Thoracic aorta (tissue), 2 donors: ENCODE data around the gene ANKZF1. TPM values are rescaled to one million over a fixed set of nuclear protein-coding genes. Genes with fewer than 3 reads are reported as not detected.
A peak's percentile ranks its signal among the peaks of the same experiment; 100 is the strongest.

Experiments used
- ATAC-seq: fragments of 150-250 bp; one replicate; pipeline ENCODE4 v1.8.0; 2017; ENCODE audit warnings: low read depth; ENCODE audit not compliant: insufficient number of reproducible peaks, low FRiP score
- DNase-seq: peaks from one replicate; pipeline ENCODE4 v3.0.0-alpha.2; 2020; ENCODE audit warnings: low spot score
- H3K27ac ChIP-seq, 2 donors: fragments of 200-600 bp; sonication (generic); 1 replicate in 1 of 2; 2 replicates in 1 of 2; pipeline ENCODE4 v1.5.1; 2016; ENCODE audit warnings: mild to moderate bottlenecking in 2 of 2, moderate library complexity in 2 of 2
- H3K27me3 ChIP-seq: fragments of 200-600 bp; sonication (generic); replicated peaks from 2 replicates; pipeline ENCODE4 v1.6.0; 2016; ENCODE audit warnings: mild to moderate bottlenecking; ENCODE audit not compliant: insufficient read depth
- H3K36me3 ChIP-seq: fragments of 200-600 bp; sonication (generic); one replicate; pipeline ENCODE4 v1.5.1; 2016
- H3K4me1 ChIP-seq, 2 donors: fragments of 200-600 bp; sonication (generic); 1 replicate in 1 of 2; 2 replicates in 1 of 2; pipeline versions ENCODE4 v1.5.1 to v1.6.0; 2016; ENCODE audit warnings: low read depth in 2 of 2, mild to moderate bottlenecking in 1 of 2; ENCODE audit not compliant: control insufficient read depth in 1 of 2
- H3K4me3 ChIP-seq: fragments of 200-600 bp; sonication (generic); 2 replicates; pipeline ENCODE4 v1.5.1; 2016; ENCODE audit warnings: mild to moderate bottlenecking
- H3K9me3 ChIP-seq: fragments of 200-600 bp; sonication (generic); 2 replicates; pipeline ENCODE4 v1.5.1; 2016
- total RNA-seq, 2 donors: library from RNA; depleted of rRNA; stranded (reverse); fragments of >200 nt; gene quantifications; one replicate each; pipeline versions ENCODE4 v1.1.0 to v1.2.3, GENCODE V29; 2016
- TF ChIP-seq, protein P1 (sequence below): fragments of 200-600 bp; sonication (generic); IDR thresholded peaks from one replicate; pipeline ENCODE4 v1.5.1; 2019; ENCODE audit warnings: antibody characterized with exemption

Gene ANKZF1
- total RNA-seq, 2 donors from 2014 or later = 69.7 to 72.6 TPM

DNA sequence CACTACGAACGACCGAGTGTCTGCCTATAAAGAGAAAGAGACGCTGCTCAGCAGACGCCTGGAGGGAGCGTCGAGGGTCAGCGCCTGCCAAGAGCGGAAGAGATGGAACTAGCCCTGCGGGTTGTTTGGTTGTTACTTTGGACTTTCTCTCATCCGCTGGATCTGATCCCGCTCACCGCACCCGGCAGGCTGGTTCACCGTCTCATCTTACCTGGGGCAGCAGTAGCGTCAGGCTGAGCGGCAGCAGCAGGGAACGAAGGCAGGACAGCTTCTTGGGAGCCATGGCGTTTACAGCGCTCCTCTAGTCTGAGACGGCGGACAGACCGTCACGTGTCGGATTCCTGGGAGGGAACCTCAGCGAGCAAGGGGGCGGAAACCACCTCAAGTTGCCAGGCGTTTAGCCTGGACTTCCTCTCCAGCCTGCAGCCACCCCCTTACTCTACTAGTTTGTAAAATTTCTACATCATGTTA is 13.7 kb downstream of the ANKZF1 start:
- Histone ChIP-seq H3K36me3 (no peaks in the 10 kb centered on the region), H3K27ac (no peak overlapping the region), H3K4me3 (peak overlapping the region; percentile 15), H3K9me3 (no peaks in the 10 kb centered on the region), H3K4me1 (peaks cover 13 to 34% of the 10 kb centered on the region in 2 donors), H3K27me3 (no peaks in the 10 kb centered on the region)
- DNase-seq (no peak), ATAC-seq (no peak)
- TF ChIP-seq, protein P1, sequence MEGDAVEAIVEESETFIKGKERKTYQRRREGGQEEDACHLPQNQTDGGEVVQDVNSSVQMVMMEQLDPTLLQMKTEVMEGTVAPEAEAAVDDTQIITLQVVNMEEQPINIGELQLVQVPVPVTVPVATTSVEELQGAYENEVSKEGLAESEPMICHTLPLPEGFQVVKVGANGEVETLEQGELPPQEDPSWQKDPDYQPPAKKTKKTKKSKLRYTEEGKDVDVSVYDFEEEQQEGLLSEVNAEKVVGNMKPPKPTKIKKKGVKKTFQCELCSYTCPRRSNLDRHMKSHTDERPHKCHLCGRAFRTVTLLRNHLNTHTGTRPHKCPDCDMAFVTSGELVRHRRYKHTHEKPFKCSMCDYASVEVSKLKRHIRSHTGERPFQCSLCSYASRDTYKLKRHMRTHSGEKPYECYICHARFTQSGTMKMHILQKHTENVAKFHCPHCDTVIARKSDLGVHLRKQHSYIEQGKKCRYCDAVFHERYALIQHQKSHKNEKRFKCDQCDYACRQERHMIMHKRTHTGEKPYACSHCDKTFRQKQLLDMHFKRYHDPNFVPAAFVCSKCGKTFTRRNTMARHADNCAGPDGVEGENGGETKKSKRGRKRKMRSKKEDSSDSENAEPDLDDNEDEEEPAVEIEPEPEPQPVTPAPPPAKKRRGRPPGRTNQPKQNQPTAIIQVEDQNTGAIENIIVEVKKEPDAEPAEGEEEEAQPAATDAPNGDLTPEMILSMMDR = no peak

DNA sequence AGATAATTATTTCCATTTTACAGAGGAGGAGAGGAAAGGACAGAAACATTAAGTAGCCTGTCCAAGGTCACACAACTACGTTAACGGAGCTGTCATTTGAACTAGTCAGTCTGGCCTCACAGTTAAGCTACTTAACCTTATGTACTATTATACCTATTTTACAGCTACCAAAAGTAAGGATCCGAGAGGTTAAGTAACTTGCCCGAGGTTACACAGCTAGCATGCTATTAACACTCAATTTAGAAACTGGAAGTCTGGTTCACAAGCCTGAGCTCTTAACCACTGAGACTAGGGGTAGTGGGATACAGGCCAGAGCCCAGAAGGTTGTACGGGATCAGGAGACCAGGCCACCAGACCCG is 15.2 kb downstream of the ANKZF1 start:
- DNase-seq (no peak), ATAC-seq (no peak)
- Histone ChIP-seq H3K27ac (peak overlapping the region; percentile 91 to 92), H3K27me3 (no peaks in the 10 kb centered on the region), H3K4me1 (peaks cover 25 to 48% of the 10 kb centered on the region in 2 donors), H3K9me3 (no peaks in the 10 kb centered on the region), H3K4me3 (peak overlapping the region; percentile 80), H3K36me3 (no peaks in the 10 kb centered on the region)
- TF ChIP-seq, protein P1 = no peak

DNA sequence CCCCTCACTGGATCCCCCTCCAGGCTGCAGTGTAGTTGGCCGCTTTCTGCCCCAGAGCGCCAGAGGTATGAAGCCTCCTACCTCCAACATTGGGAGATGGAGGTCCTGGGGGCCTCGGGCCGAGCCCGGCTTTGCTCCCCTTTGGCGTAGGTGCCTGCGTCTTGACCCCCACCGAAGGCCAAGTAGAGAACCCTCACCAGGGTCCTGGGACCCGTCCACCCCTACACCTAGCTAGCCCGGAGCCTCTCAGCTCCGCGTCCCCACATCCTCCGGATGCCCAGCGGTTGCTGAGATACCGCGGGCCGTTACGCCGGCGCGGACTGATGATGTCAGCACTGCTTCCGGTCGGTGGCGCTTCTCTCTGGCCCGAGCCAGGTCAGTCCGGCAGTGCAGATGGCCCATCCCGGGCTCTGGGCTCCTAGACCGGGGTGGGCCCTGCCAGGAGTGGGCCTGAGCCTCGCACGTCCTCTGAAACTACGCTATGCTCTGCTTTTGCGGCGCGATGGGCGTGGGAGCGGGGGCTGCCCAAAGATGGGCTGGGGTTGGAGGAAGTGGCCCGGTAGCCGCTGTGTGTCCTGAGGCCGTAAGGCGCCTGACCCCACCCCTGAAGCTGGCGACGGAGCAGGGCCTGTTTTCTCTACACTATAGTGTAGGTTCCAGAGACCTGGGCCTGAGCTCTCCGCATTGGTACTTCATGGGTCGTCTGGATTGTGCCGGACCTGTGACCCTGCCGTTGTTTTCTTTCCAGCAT is 15.7 kb downstream of the ANKZF1 start, which contains the start of the genes GLB1L and STK16:
GLB1L (minus strand) TSS at position 297 of the 751 bp plus-strand sequence. CDS start 1,871 bp downstream, outside the sequence.
STK16 (plus strand) TSS at position 332 of the 751 bp plus-strand sequence. CDS start 521 bp downstream, outside the sequence.
- Histone ChIP-seq H3K27me3 (no peaks in the 10 kb centered on the region), H3K36me3 (peaks cover under 1% of the 10 kb centered on the region), H3K27ac (peak within 1 kb of the TSS; percentile 91 to 92), H3K9me3 (no peaks in the 10 kb centered on the region), H3K4me1 (peaks cover 30 to 54% of the 10 kb centered on the region in 2 donors), H3K4me3 (peak within 1 kb of the TSS; percentile 80)
- ATAC-seq (peak; percentile 71), DNase-seq (no peak)
- TF ChIP-seq, protein P1 = no peak

DNA sequence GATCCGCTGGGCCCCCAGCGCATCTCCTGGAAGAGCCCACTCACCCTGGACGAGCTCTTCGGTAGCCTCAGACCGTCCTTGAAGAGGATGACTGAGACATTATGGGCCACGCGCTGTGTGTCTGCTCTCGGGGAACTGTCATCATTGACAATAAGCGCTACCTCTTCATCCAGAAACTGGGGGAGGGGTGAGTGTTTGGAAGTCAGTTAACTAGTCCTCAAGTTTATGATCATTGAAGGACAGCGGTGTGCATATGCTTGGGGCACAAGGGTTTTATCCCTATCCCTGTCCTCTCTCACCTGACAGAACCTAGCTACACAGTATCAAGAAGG is 16.3 kb downstream of the ANKZF1 start:
- DNase-seq (no peak), ATAC-seq (no peak)
- peaks cover 36 to 59% of the 10 kb centered on the region in 2 donors for H3K4me1 ChIP-seq
- H3K9me3 ChIP-seq = no peaks in the 10 kb centered on the region
- no peaks in the 10 kb centered on the region for H3K27me3 ChIP-seq
- TF ChIP-seq, protein P1 = no peak
- peak overlapping the region; percentile 91 to 92 for H3K27ac ChIP-seq
- peak overlapping the region; percentile 80 for H3K4me3 ChIP-seq
- H3K36me3 ChIP-seq = peaks cover 5% of the 10 kb centered on the region

DNA sequence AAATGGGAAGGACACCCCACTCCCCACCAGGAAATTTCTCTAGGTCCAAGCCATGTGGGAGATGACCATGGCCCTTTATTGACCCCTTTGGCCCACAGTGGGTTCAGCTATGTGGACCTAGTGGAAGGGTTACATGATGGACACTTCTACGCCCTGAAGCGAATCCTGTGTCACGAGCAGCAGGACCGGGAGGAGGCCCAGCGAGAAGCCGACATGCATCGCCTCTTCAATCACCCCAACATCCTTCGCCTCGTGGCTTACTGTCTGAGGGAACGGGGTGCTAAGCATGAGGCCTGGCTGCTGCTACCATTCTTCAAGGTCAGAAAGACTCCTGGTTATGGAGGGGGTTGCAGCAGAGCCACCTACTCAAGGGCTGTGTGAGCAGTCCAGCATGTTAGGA is 17.0 kb downstream of the ANKZF1 start:
- no peak for ATAC-seq
- peaks cover 42 to 66% of the 10 kb centered on the region in 2 donors for H3K4me1 ChIP-seq

More for the DNA sequence above, 17.0 kb downstream of the ANKZF1 start:
- peaks cover 7% of the 10 kb centered on the region for H3K36me3 ChIP-seq
- no peaks in the 10 kb centered on the region for H3K9me3 ChIP-seq
- no peak for DNase-seq
- H3K27ac ChIP-seq = peak overlapping the region; percentile 91 to 92
- H3K27me3 ChIP-seq = no peaks in the 10 kb centered on the region
- TF ChIP-seq, protein P1 = no peak
- no peak overlapping the region for H3K4me3 ChIP-seq
